ENCODE data around the gene SPDL1.

Gene SPDL1

GRCh38 chr5:169583424-169584220, at the start of gene SPDL1:
SPDL1 (plus strand) TSS chr5:169583773; CDS start chr5:169588417, 4,644 bp downstream.
- DNase-seq (ENCODE audit: low spot score), result peak; percentile 96

- no peak for DNase-seq (ENCODE audit: low spot score)
Measured at GRCh38 chr5:169534311-169534880, 49.2 kb upstream of the SPDL1 start.

GRCh38 chr5:169534939-169535338, 48.6 kb upstream of the SPDL1 start:
- DNase-seq (ENCODE audit: low spot score), result no peak

- DNase-seq (ENCODE audit: low spot score), result no peak
Measured at GRCh38 chr5:169538944-169539343, 44.6 kb upstream of the SPDL1 start.

GRCh38 chr5:169542811-169543210, 40.8 kb upstream of the SPDL1 start:
- DNase-seq (ENCODE audit: low spot score), result no peak

- DNase-seq (ENCODE audit: low spot score), result no peak
Measured at GRCh38 chr5:169544264-169544950, 39.2 kb upstream of the SPDL1 start.

GRCh38 chr5:169545762-169546161, 37.8 kb upstream of the SPDL1 start:
- DNase-seq (ENCODE audit: low spot score), result no peak

GRCh38 chr5:169546346-169546745, 37.2 kb upstream of the SPDL1 start:
- no peak for DNase-seq (ENCODE audit: low spot score)

GRCh38 chr5:169547508-169547907, 36.1 kb upstream of the SPDL1 start:
- no peak for DNase-seq (ENCODE audit: low spot score)

GRCh38 chr5:169548315-169548714, 35.3 kb upstream of the SPDL1 start:
- DNase-seq (ENCODE audit: low spot score), result no peak

- no peak for DNase-seq (ENCODE audit: low spot score)
Measured at GRCh38 chr5:169549453-169550100, 34.0 kb upstream of the SPDL1 start.

GRCh38 chr5:169550227-169550626, 33.3 kb upstream of the SPDL1 start:
- no peak for DNase-seq (ENCODE audit: low spot score)

GRCh38 chr5:169551146-169551545, 32.4 kb upstream of the SPDL1 start:
- no peak for DNase-seq (ENCODE audit: low spot score)

- DNase-seq (ENCODE audit: low spot score), result no peak
Measured at GRCh38 chr5:169551696-169552095, 31.9 kb upstream of the SPDL1 start.

- DNase-seq (ENCODE audit: low spot score), result no peak
Measured at GRCh38 chr5:169554251-169554650, 29.3 kb upstream of the SPDL1 start.

GRCh38 chr5:169557838-169558237, 25.7 kb upstream of the SPDL1 start:
- DNase-seq (ENCODE audit: low spot score), result no peak

GRCh38 chr5:169561893-169562292, 21.7 kb upstream of the SPDL1 start:
- DNase-seq (ENCODE audit: low spot score), result no peak

GRCh38 chr5:169563369-169563768, 20.2 kb upstream of the SPDL1 start:
- DNase-seq (ENCODE audit: low spot score), result no peak

- no peak for DNase-seq (ENCODE audit: low spot score)
Measured at GRCh38 chr5:169566202-169566601, 17.4 kb upstream of the SPDL1 start.

- no peak for DNase-seq (ENCODE audit: low spot score)
Measured at GRCh38 chr5:169567079-169567478, 16.5 kb upstream of the SPDL1 start.

GRCh38 chr5:169569513-169569912, 14.1 kb upstream of the SPDL1 start:
- no peak for DNase-seq (ENCODE audit: low spot score)

- DNase-seq (ENCODE audit: low spot score), result no peak
Measured at GRCh38 chr5:169571355-169571754, 12.2 kb upstream of the SPDL1 start.

All from CD4-positive, alpha-beta T cell treated with Interleukin-15 for 4 hours (primary cell).